Mesendoderm (in vitro differentiated cells): ENCODE measurements around the gene DUOX1.
A peak's percentile ranks its signal among the peaks of the same experiment; 100 is the strongest.

ENCODE experiments used
- DNase-seq: peaks from one replicate; pipeline ENCODE4 v3.0.0; 2013
- H2AK5ac ChIP-seq: 2 replicates; pipeline ENCODE4 v1.6.1; 2013; ENCODE audit warnings: low read length, inconsistent platforms
- H2BK120ac ChIP-seq: 2 replicates; pipeline ENCODE4 v1.6.1; 2013; ENCODE audit warnings: low read depth, mild to moderate bottlenecking, low read length, moderate library complexity, mixed read lengths
- H2BK15ac ChIP-seq: replicated peaks from 2 replicates; pipeline ENCODE4 v1.6.1; 2013; ENCODE audit warnings: low read depth, mild to moderate bottlenecking, moderate library complexity
- H2BK5ac ChIP-seq: 2 replicates; pipeline ENCODE4 v1.6.1; 2013; ENCODE audit warnings: low read length, inconsistent platforms
- H3K18ac ChIP-seq: 2 replicates; pipeline ENCODE4 v1.6.1; 2013; ENCODE audit warnings: mild to moderate bottlenecking, low read length, mixed read lengths
- H3K23ac ChIP-seq: one replicate; pipeline ENCODE4 v1.6.1; 2013; ENCODE audit warnings: low read length
- H3K27ac ChIP-seq: 2 replicates; pipeline ENCODE4 v1.5.1; 2013; ENCODE audit warnings: low read depth, mild to moderate bottlenecking, inconsistent platforms, low read length, moderate library complexity
- H3K27me3 ChIP-seq: 2 replicates; pipeline ENCODE4 v1.6.1; 2013; ENCODE audit warnings: low read length, control low read depth, mild to moderate bottlenecking, inconsistent platforms; ENCODE audit not compliant: insufficient read depth, poor library complexity
- H3K36me3 ChIP-seq: 2 replicates; pipeline ENCODE4 v1.6.1; 2013; ENCODE audit warnings: low read length, inconsistent platforms; ENCODE audit not compliant: control insufficient read depth, insufficient read depth
- H3K4ac ChIP-seq: one replicate; pipeline ENCODE4 v1.6.1; 2013; ENCODE audit warnings: low read depth, mild to moderate bottlenecking, low read length, moderate library complexity
- H3K4me1 ChIP-seq: 2 replicates; pipeline ENCODE4 v1.6.1; 2013; ENCODE audit warnings: low read depth, low read length, inconsistent platforms; ENCODE audit not compliant: control insufficient read depth
- H3K4me2 ChIP-seq: 2 replicates; pipeline ENCODE4 v1.6.1; 2013; ENCODE audit warnings: low read length
- H3K4me3 ChIP-seq: 2 replicates; pipeline ENCODE4 v1.5.1; 2013; ENCODE audit warnings: mild to moderate bottlenecking, low read length
- H3K56ac ChIP-seq: one replicate; pipeline ENCODE4 v1.6.1; 2013; ENCODE audit warnings: low read length
- H3K79me1 ChIP-seq: 2 replicates; pipeline ENCODE4 v1.6.1; 2013; ENCODE audit warnings: low read length, inconsistent platforms
- H3K79me2 ChIP-seq: 2 replicates; pipeline ENCODE4 v1.6.1; 2013; ENCODE audit warnings: mild to moderate bottlenecking, low read length; ENCODE audit not compliant: control insufficient read depth, insufficient read depth
- H3K9ac ChIP-seq: 2 replicates; pipeline ENCODE4 v1.6.1; 2013; ENCODE audit warnings: low read length, inconsistent platforms
- H4K5ac ChIP-seq: one replicate; pipeline ENCODE4 v1.6.1; 2013; ENCODE audit warnings: low read length
- H4K8ac ChIP-seq: one replicate; pipeline ENCODE4 v1.6.1; 2013; ENCODE audit warnings: low read depth, mild to moderate bottlenecking, control low read depth, low read length, moderate library complexity
- WGBS: extraction: QIAGEN DNeasy Blood & Tissue Kit; methylation state at CpG from one replicate; pipeline ENCODE4 v1.1.7; 2013; ENCODE audit warnings: low lambda C conversion rate, missing lambda C conversion rate; ENCODE audit not compliant: insufficient coverage; ENCODE audit errors: extremely low coverage; 5-methylcytosine and 5-hydroxymethylcytosine counted together

Gene DUOX1

DNA sequence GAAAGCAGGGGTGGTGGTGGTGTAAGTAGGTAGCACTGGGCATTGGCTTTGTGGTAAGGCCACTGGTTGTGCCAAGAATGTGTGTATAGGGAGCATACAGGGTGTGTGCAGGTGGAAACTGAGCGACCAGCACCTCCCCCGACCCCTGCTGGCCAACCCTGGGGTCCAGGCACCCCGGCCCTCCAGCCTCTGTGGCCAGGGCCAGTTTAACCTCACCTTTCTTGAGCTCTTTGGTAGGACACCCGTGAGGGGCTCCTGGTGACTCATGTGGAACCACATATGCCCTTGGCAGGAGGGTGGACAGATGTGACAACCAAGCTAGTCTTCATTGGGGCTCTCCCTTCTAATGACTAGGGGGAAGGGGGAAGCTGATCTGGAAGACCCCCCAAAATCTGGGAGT, 38.5 kb downstream of the DUOX1 start:
- Histone ChIP-seq H3K36me3 (no peaks in the 10 kb centered on the region), H3K18ac (no peak overlapping the region), H3K79me1 (no peaks in the 10 kb centered on the region), H4K5ac (no peak overlapping the region), H3K4me2 (no peak overlapping the region), H3K56ac (peak overlapping the region; percentile 7), H3K79me2 (no peaks in the 10 kb centered on the region), H3K4me1 (peaks cover 6% of the 10 kb centered on the region), H3K4me3 (no peak overlapping the region), H2BK120ac (no peak overlapping the region), H2AK5ac (no peak overlapping the region), H4K8ac (no peak overlapping the region), H2BK15ac (no peak overlapping the region), H3K4ac (no peak overlapping the region), H3K27ac (no peak overlapping the region), H2BK5ac (no peak overlapping the region), H3K27me3 (no peaks in the 10 kb centered on the region), H3K9ac (no peak overlapping the region), H3K23ac (no peak overlapping the region)
- DNase-seq = no peak
- no CpG with 5 or more reads among the region's 4 CpGs for WGBS

DNA sequence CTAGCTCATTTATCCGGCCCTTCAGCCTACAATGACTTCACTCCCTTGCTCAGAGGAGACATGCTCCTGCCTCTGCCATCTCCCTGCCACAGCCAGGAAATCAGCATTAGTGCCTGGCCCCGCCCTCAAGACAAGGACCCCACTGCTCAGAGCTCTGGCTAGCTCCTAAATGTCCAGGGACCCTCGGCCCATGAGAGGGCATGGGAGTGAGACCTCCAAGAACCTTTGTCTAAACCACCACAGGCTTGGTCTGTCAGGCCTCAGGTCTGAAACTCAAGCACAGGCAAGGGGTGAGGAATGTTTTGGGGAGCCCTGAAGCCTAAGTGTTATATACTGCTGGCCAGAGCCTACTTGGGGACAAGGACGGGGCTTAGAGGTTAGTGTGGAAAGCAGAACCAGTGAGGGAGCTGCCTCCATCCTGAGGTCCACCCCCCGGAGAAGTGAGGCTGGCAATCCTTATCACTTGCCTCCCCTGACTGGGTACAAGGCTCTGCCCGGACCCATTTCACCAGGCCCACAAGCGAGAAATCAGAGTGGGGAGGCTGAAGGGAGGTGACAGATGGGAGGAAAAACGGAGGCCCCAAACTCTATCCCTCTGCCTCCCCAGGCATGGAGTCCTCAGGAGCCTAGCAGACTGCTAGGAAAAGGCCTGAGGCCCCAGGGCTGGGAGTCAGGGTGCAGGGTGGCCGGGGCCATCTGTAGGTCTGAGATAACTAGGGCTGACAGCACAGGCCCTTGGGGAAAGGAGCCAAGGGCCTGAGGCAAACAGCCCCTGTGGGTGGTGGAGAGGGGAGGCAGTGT, 39.2 kb downstream of the DUOX1 start:
- Histone ChIP-seq H2AK5ac (no peak overlapping the region), H3K18ac (no peak overlapping the region), H3K4me2 (no peak overlapping the region), H3K4me1 (peaks cover 6% of the 10 kb centered on the region), H3K36me3 (no peaks in the 10 kb centered on the region), H3K4ac (no peak overlapping the region), H3K27ac (no peak overlapping the region), H3K79me2 (no peaks in the 10 kb centered on the region), H2BK15ac (no peak overlapping the region), H3K56ac (peak overlapping the region; percentile 15), H3K4me3 (no peak overlapping the region), H3K9ac (no peak overlapping the region), H4K5ac (no peak overlapping the region), H2BK120ac (no peak overlapping the region), H3K27me3 (no peaks in the 10 kb centered on the region), H3K79me1 (no peaks in the 10 kb centered on the region), H2BK5ac (no peak overlapping the region), H3K23ac (no peak overlapping the region), H4K8ac (no peak overlapping the region)
- no peak for DNase-seq
- no CpG with 5 or more reads among the region's 9 CpGs for WGBS

DNA sequence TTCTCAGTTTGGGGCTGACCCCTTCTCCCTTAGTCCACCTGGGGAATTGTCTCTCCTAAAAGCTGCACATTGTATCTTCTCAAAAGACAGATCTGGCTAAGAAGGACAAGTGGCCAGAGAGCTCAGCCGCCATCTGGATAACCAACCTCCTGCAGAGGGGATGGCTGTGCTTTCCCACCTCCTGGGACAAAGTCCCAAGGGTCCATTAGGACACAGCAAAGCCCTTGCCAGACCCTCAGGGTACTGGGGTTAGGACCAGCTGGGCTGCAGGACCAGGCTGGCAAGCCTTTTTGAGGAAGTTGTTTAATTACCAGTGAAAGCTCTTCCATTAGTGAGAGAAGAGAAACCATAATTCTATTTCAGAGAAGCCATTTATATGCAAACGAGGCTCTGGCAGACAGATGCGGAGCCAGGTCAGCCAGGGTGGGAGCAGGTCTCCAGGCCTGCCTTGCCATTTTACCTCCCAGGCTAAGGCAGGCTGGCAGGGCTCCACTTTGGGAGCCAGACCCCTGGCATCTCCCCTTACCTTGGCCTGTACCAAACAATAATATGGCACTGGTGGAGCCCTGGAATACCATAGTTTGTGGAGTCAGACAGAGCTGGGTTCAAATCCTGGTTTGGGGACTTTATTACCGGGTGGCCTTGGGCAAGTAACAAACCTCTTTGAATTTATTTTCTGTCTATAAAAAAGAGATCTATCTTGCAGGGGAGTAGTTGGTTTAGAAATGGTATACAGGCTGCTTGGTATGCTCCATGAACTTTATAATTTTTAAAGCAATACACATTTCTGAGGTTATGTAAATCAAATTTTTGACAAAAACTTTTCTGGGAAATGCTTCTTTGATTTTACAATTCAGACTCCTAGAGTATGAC, 40.0 kb downstream of the DUOX1 start:
- no CpG with 5 or more reads among the region's 4 CpGs for WGBS
- Histone ChIP-seq H3K9ac (no peak overlapping the region), H3K27me3 (no peaks in the 10 kb centered on the region), H2BK5ac (no peak overlapping the region), H4K5ac (no peak overlapping the region), H3K27ac (no peak overlapping the region), H2BK120ac (no peak overlapping the region), H4K8ac (no peak overlapping the region), H3K56ac (no peak overlapping the region), H3K36me3 (no peaks in the 10 kb centered on the region), H3K79me2 (no peaks in the 10 kb centered on the region), H2AK5ac (no peak overlapping the region), H2BK15ac (no peak overlapping the region), H3K79me1 (no peaks in the 10 kb centered on the region), H3K4me3 (no peak overlapping the region), H3K18ac (no peak overlapping the region), H3K4ac (no peak overlapping the region), H3K23ac (no peak overlapping the region), H3K4me2 (no peak overlapping the region), H3K4me1 (peaks cover 6% of the 10 kb centered on the region)
- DNase-seq = no peak

DNA sequence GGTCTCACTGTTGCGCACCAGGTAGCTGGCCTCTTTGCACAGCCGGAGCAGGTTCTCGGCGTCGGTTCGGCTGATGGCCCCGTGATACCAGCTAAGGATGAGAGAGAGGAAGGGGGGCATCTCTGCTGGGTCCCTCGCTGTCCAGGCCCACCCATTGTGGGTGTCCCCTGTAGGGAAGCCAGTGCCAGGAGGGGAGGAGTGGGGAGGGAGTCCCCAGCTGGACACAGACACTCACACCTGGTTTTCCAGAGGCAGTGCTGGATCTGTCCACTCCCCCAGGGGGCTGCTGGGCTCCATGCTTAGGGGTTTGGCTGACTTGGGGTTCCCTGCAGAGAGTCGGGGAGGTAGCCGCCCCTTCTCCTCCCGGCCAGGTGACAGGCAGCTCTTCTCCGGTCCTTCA, 42.1 kb downstream of the DUOX1 start:
- Histone ChIP-seq H3K27me3 (no peaks in the 10 kb centered on the region), H2BK15ac (no peak overlapping the region), H3K36me3 (no peaks in the 10 kb centered on the region), H3K27ac (no peak overlapping the region), H3K79me2 (no peaks in the 10 kb centered on the region), H2BK5ac (no peak overlapping the region), H4K8ac (no peak overlapping the region), H3K4me3 (no peak overlapping the region), H3K4me2 (no peak overlapping the region), H3K79me1 (no peaks in the 10 kb centered on the region), H3K9ac (no peak overlapping the region), H3K4ac (no peak overlapping the region), H3K56ac (no peak overlapping the region), H3K18ac (no peak overlapping the region), H3K4me1 (peaks cover 6% of the 10 kb centered on the region), H4K5ac (no peak overlapping the region), H2AK5ac (no peak overlapping the region), H2BK120ac (no peak overlapping the region), H3K23ac (no peak overlapping the region)
- no peak for DNase-seq
- WGBS = no CpG with 5 or more reads among the region's 12 CpGs

DNA sequence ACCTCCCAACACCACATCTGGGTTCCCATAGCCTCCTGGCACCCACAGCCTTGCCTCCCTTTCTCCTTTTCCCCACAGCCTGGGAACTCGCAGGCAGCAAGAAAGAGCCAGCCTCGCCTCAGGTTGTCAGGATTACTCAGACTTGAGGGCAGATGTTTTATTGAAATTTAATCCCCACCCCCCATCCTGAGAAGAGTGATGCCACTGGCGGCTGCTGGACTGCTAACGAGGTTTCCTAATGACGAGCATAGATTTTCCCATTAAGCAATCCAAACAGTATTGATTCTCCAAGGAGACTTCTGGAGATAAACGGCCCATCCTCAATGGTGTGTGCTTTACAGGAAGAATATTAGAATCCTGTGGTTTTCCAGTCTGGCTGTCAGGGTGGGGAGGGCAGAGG, 44.3 kb downstream of the DUOX1 start:
- H4K8ac ChIP-seq = no peak overlapping the region
- no peaks in the 10 kb centered on the region for H3K36me3 ChIP-seq

More for the DNA sequence above, 44.3 kb downstream of the DUOX1 start:
- no CpG with 5 or more reads among the region's 6 CpGs for WGBS
- H3K27me3 ChIP-seq = no peaks in the 10 kb centered on the region
- H3K4ac ChIP-seq = no peak overlapping the region
- H4K5ac ChIP-seq = no peak overlapping the region
- no peak overlapping the region for H3K23ac ChIP-seq
- H2AK5ac ChIP-seq = no peak overlapping the region
- H3K27ac ChIP-seq = no peak overlapping the region
- no peak overlapping the region for H3K4me3 ChIP-seq
- peaks cover 2% of the 10 kb centered on the region for H3K79me1 ChIP-seq
- no peak for DNase-seq
- H3K4me1 ChIP-seq = peaks cover 5% of the 10 kb centered on the region
- H2BK120ac ChIP-seq = no peak overlapping the region
- H3K56ac ChIP-seq = no peak overlapping the region
- H2BK5ac ChIP-seq = no peak overlapping the region
- no peak overlapping the region for H3K4me2 ChIP-seq
- no peaks in the 10 kb centered on the region for H3K79me2 ChIP-seq
- H3K9ac ChIP-seq = no peak overlapping the region
- H3K18ac ChIP-seq = no peak overlapping the region
- H2BK15ac ChIP-seq = no peak overlapping the region
